ENCODE measurements around the gene SENP8. TPM values are rescaled to one million over a fixed set of nuclear protein-coding genes. Genes with fewer than 3 reads are reported as not detected.
"Not testable (repeated sequence)": the region's sequence is repeated elsewhere in the genome, so short reads cannot be mapped to it uniquely, and the experiment has no call there.

SENP8 gene
- polyA plus RNA-seq, 1 donor from 2014 or later = 0.59 TPM

GRCh38 chr15:72098040-72098439 is 20.2 kb upstream of the SENP8 start:
- Mint-ChIP-seq H3K27me3 (no peaks in the 10 kb centered on the region), H3K9me3 (no peaks in the 10 kb centered on the region), H3K27ac (no peak overlapping the region), H3K4me3 (no peak overlapping the region), H3K36me3 (peaks cover 10% of the 10 kb centered on the region), H3K4me1 (peaks cover 4 to 8% (median 8%) of the 10 kb centered on the region in 3 donors)

- Mint-ChIP-seq H3K36me3 (peaks cover 10% of the 10 kb centered on the region), H3K4me1 (peaks cover 14 to 17% (median 15%) of the 10 kb centered on the region in 3 donors), H3K9me3 (no peaks in the 10 kb centered on the region), H3K27me3 (no peaks in the 10 kb centered on the region), H3K27ac (no peak overlapping the region), H3K4me3 (no peak overlapping the region)
Measured at GRCh38 chr15:72099155-72099554, 19.0 kb upstream of the SENP8 start.

- H3K27ac Mint-ChIP-seq, H3K36me3 Mint-ChIP-seq, H3K4me3 Mint-ChIP-seq, H3K9me3 Mint-ChIP-seq, H3K27me3 Mint-ChIP-seq: not testable (repeated sequence)
- H3K4me1 Mint-ChIP-seq = peaks cover 13 to 21% (median 17%) of the 10 kb centered on the region in 3 donors
Measured at GRCh38 chr15:72100551-72100950, 17.7 kb upstream of the SENP8 start.

- no peaks in the 10 kb centered on the region for H3K36me3 Mint-ChIP-seq
- no peaks in the 10 kb centered on the region for H3K9me3 Mint-ChIP-seq
- H3K27me3 Mint-ChIP-seq = no peaks in the 10 kb centered on the region
- no peak overlapping the region for H3K4me3 Mint-ChIP-seq
- H3K27ac Mint-ChIP-seq = no peak overlapping the region
- H3K4me1 Mint-ChIP-seq = peaks cover 11 to 25% (median 19%) of the 10 kb centered on the region in 3 donors
Measured at GRCh38 chr15:72105111-72105510, 13.1 kb upstream of the SENP8 start.

GRCh38 chr15:72106068-72106467 is 12.1 kb upstream of the SENP8 start:
- Mint-ChIP-seq H3K4me1 (peaks cover 13 to 28% (median 19%) of the 10 kb centered on the region in 3 donors), H3K36me3 (no peaks in the 10 kb centered on the region), H3K9me3 (no peaks in the 10 kb centered on the region), H3K4me3 (no peak overlapping the region), H3K27ac (no peak overlapping the region), H3K27me3 (no peaks in the 10 kb centered on the region)

GRCh38 chr15:72110355-72110754 is 7.8 kb upstream of the SENP8 start:
- no peaks in the 10 kb centered on the region for H3K9me3 Mint-ChIP-seq
- no peak overlapping the region for H3K4me3 Mint-ChIP-seq
- H3K36me3 Mint-ChIP-seq = no peaks in the 10 kb centered on the region
- H3K27me3 Mint-ChIP-seq = no peaks in the 10 kb centered on the region
- H3K4me1 Mint-ChIP-seq = peaks cover 8 to 15% (median 11%) of the 10 kb centered on the region in 3 donors
- H3K27ac Mint-ChIP-seq = no peak overlapping the region

GRCh38 chr15:72112116-72112515 is 6.1 kb upstream of the SENP8 start:
- Mint-ChIP-seq H3K27ac (no peak overlapping the region), H3K36me3 (no peaks in the 10 kb centered on the region), H3K9me3 (no peaks in the 10 kb centered on the region), H3K4me1 (peaks cover 17 to 25% (median 24%) of the 10 kb centered on the region in 3 donors), H3K27me3 (peaks cover 2% of the 10 kb centered on the region), H3K4me3 (no peak overlapping the region)

GRCh38 chr15:72112805-72113204 is 5.4 kb upstream of the SENP8 start:
- Mint-ChIP-seq H3K9me3 (no peaks in the 10 kb centered on the region), H3K4me1 (peaks cover 18 to 25% (median 24%) of the 10 kb centered on the region in 3 donors), H3K27me3 (peaks cover 2% of the 10 kb centered on the region), H3K4me3 (peak overlapping the region in 1 of 4 donors; percentile 32), H3K27ac (no peak overlapping the region), H3K36me3 (no peaks in the 10 kb centered on the region)

- Mint-ChIP-seq H3K4me3 (peak overlapping the region in 1 of 4 donors; percentile 32), H3K4me1 (peaks cover 15 to 24% (median 22%) of the 10 kb centered on the region in 3 donors), H3K9me3 (no peaks in the 10 kb centered on the region), H3K27ac (no peak overlapping the region), H3K27me3 (peaks cover 2% of the 10 kb centered on the region), H3K36me3 (no peaks in the 10 kb centered on the region)
Measured at GRCh38 chr15:72113347-72114031, 4.7 kb upstream of the SENP8 start.

- Mint-ChIP-seq H3K4me1 (peaks cover 16 to 30% (median 25%) of the 10 kb centered on the region in 3 donors), H3K36me3 (no peaks in the 10 kb centered on the region), H3K27me3 (peaks cover 2% of the 10 kb centered on the region), H3K27ac (peak overlapping the region; percentile 68 to 98 (median 84)), H3K4me3 (peak overlapping the region; percentile 98 to 99 (median 99)), H3K9me3 (no peaks in the 10 kb centered on the region)
Measured at GRCh38 chr15:72116731-72117485, 1.3 kb upstream of the SENP8 start.

- no peaks in the 10 kb centered on the region for H3K9me3 Mint-ChIP-seq
- H3K27me3 Mint-ChIP-seq = peaks cover 2% of the 10 kb centered on the region
- H3K36me3 Mint-ChIP-seq = no peaks in the 10 kb centered on the region
- H3K4me1 Mint-ChIP-seq = peaks cover 16 to 30% (median 25%) of the 10 kb centered on the region in 3 donors
- peak overlapping the region; percentile 98 to 99 (median 99) for H3K4me3 Mint-ChIP-seq
- H3K27ac Mint-ChIP-seq = peak overlapping the region; percentile 86 to 98 (median 97)
Measured at GRCh38 chr15:72117486-72118016, 652 bp upstream of the SENP8 start.

GRCh38 chr15:72124218-72124617 is 6.0 kb downstream of the SENP8 start:
- Mint-ChIP-seq H3K27me3 (no peaks in the 10 kb centered on the region), H3K9me3 (no peaks in the 10 kb centered on the region), H3K36me3 (no peaks in the 10 kb centered on the region), H3K27ac (no peak overlapping the region), H3K4me1 (peaks cover 0 to 3% (median 0%) of the 10 kb centered on the region in 3 donors), H3K4me3 (no peak overlapping the region)

- Mint-ChIP-seq H3K27ac (no peak overlapping the region), H3K9me3 (no peaks in the 10 kb centered on the region), H3K4me1 (peaks cover 0 to 5% (median 4%) of the 10 kb centered on the region in 3 donors), H3K4me3 (no peak overlapping the region), H3K36me3 (no peaks in the 10 kb centered on the region), H3K27me3 (no peaks in the 10 kb centered on the region)
Measured at GRCh38 chr15:72127724-72128322, 9.6 kb downstream of the SENP8 start.

- Mint-ChIP-seq H3K27ac (no peak overlapping the region), H3K4me3 (no peak overlapping the region), H3K27me3 (no peaks in the 10 kb centered on the region), H3K9me3 (no peaks in the 10 kb centered on the region), H3K36me3 (no peaks in the 10 kb centered on the region), H3K4me1 (peaks cover 0 to 5% (median 4%) of the 10 kb centered on the region in 3 donors)
Measured at GRCh38 chr15:72128359-72128758, 10.2 kb downstream of the SENP8 start.

GRCh38 chr15:72130272-72130671 is 12.1 kb downstream of the SENP8 start:
- no peaks in the 10 kb centered on the region for H3K9me3 Mint-ChIP-seq
- peaks cover 0 to 4% (median 4%) of the 10 kb centered on the region in 3 donors for H3K4me1 Mint-ChIP-seq
- H3K27me3 Mint-ChIP-seq = no peaks in the 10 kb centered on the region
- H3K4me3 Mint-ChIP-seq = no peak overlapping the region
- H3K36me3 Mint-ChIP-seq = no peaks in the 10 kb centered on the region
- H3K27ac Mint-ChIP-seq = no peak overlapping the region
